GM19463 (cell line): Measurements from ENCODE around the gene ZNF155.
A peak's percentile ranks its signal among the peaks of the same experiment; 100 is the strongest.
"Not testable (repeated sequence)": the region's sequence is repeated elsewhere in the genome, so short reads cannot be mapped to it uniquely, and the experiment has no call there.

ENCODE experiments used
- ATAC-seq: cut with Tn5 transposase; IDR thresholded peaks from one replicate; pipeline ENCODE4 v1.9.1; 2021; ENCODE audit warnings: mild to moderate bottlenecking, moderate library complexity; ENCODE audit not compliant: unreplicated experiment

The ZNF155 gene

GRCh38 chr19:43983912-43984686, at the start of gene ZNF155:
ZNF155 (plus strand) TSS chr19:43984188; CDS start chr19:43988544, 4,356 bp downstream.
- ATAC-seq, result peak; percentile 90

DNA sequence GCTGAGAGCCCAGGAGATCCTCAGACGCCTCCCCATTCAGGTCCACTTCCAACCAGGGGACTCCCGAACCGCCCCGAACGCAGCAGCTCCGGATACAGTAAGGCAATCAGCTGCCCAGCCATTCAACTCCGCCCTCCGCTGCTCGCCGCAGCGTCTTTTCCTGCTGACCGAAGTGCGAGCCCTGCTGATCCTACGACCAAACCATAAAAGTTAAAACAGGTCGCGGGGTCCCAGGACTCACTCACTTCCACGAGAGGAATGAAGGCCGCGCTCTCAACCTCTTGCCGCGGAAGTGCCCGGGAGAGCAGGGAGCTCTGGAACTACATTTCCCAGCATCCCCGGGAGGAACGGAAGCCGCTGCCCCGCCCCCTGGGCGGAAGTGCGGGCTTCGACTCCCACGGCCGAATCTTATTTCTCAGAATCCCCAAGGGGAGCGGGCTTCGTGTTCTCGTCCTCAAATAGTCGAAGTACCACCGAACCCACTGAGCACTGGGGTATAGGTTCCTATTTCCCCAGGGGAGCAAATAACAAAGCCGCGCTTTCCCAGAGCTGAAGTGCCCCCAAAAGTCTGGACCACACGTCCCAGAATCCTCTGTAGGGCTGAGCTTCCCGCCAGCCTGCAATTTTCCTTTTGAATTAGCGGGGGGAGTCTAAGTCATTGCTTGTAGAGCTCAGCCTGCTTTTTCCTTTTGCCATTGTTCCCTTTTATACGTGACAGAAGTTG, 48.8 kb upstream of the ZNF155 start, which contains the start of gene ZNF45:
Gene ZNF45, minus strand, starts transcription at position 298 of the 724 bp plus-strand sequence. CDS start 13,097 bp downstream, outside the sequence.
- peak; percentile 95 for ATAC-seq

GRCh38 chr19:43936188-43936587, 47.8 kb upstream of the ZNF155 start:
- no peak for ATAC-seq

DNA sequence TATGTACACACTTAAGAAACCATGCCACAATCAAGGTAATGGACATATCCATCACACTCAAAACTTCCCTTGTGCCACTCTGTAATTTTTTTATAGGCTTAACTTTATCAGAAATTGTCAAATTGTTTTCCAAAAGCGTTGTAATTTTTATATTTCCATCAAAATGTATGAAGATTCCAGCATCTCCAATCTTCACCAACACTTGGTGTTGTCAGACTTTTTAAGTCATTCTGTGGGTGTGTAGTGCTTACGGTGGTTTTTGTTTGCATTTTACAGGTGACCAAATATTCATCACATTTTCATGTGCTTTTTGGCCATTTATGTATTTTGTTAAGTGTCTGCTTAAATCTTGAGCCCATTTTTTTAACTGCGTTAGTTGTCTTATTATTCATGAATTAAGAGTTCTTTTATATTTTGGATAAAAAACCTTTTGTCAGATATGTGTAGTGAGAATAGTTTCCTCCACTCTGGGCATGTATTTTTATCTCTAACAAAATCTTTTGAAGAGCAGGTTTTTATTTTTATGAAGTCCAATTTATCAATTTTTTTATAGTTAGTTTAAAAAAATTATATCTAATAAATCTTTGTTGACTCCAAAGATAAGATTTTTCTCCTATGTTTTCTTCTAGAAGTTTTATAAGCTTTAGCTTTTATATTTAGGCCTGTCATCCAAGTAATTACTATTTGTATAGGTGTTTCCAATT, 44.3 kb upstream of the ZNF155 start:
- ATAC-seq, result no peak

DNA sequence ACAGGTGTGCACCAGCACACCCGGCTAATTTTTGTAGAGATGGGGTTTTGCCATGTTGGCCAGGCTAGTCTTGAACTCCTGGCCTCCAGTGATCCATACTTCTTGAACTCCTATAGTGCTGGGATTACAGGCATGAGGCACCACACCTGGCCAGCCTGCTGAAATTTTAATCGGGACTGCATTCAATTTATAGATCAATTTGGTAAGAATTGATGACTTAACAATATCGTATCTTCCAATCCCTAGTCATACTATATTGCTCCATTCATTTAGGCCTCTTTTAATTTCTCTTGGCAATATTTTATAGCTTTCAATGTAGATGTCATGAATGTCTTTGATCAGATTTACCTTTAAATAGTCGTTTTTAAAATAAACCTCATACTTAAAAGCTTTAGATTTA, 43.3 kb upstream of the ZNF155 start:
- ATAC-seq, result no peak

DNA sequence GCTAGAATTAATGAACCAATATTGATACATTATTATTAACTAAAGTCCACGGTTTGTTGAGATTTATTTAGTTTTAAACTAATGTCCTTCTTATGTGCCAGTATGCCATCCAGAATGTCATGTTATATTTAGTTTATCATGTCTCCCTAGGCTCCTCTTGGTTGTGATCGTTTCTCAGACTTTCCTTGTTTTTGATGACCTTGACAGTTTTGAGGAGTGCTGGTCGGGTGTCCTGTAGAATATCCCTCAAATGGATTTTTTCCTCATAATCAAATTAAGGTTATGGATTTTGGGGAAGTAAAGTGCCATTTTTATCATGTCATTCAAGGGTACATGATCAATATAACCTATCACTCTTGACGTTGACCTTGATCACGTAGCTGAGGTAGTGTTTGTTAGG, 42.8 kb upstream of the ZNF155 start:
- ATAC-seq, result no peak

DNA sequence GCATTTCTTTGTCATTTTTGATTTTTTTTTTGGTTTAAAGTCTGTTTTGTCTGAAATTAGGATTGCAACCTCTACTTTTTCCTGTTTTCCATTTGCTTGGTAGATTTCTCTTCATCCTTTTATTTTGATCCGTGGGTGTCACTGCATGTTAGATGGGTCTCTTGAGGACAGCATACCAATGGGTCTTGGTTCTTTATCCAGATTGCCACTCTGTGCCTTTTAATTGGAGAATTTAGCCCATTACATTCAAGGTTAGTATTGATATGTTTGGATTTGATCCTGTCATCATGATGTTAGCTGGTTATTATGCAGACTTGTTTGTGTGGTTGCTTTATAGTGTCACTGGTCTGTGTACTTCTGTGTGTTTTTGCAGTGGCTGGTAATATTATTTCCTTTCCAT, 36.6 kb upstream of the ZNF155 start:
- not testable (repeated sequence) for ATAC-seq

DNA sequence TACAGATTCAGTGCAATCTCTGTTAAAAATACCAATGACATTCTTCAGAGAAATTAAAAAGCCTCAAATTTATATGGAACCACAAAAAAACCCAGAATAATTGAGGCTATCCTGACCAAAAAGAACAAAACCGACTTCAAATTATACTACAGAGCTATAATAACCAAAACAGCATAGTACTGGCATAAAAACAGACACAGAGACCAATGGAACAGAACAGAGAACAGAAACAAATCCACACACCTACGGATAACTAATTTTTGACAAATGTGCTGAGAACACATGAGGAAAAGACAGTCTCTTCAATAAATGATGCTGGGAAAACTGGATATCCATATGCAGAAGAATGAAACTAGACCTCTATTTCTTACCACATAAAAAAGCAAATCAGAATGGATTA, 34.2 kb upstream of the ZNF155 start:
- ATAC-seq, result not testable (repeated sequence)

DNA sequence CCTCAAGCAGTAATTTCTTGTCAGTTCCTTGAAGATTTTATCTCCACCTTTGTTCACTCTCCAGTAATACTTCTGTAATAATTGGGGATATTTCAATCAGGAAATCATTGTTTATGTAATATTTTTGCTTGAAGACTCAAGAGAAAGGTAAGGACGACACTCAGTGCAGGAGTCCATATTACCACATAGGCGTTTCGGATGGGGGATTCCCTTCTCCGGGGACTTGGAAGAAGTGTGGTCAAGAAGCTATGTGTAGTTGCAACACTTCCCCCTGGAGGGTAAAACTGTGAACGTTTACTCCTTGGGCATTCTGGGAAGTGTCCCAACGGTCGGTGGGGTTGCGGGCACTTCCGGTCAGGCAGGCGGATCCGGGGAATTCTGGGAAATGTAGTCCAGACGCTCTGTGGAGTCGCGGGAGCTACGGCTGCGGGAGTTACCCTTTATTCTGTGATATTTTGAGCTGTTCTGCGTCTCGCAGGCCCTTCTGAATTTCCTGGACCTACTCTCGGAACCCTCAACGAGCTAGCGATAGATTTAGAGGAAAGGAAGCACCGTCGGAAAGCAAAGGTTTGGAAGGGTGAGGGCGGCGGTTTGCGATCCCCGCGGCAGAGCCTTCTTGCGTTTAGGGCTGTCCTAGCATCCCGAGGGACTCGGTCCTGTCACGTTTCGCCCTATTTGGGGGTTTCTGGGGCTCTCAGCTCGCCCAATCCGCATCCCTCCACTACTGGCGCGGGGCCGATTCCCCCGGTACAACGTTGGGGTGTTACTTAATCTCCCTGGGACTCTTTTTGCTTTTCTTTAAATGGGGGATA, 32.9 kb upstream of the ZNF155 start, which contains the start of gene ZNF221:
Gene ZNF221, plus strand, starts transcription at position 395 of the 812 bp plus-strand sequence. CDS start 11,499 bp downstream, outside the sequence.
- ATAC-seq, result peak; percentile 93

GRCh38 chr19:43956827-43957226, 27.2 kb upstream of the ZNF155 start:
- no peak for ATAC-seq

DNA sequence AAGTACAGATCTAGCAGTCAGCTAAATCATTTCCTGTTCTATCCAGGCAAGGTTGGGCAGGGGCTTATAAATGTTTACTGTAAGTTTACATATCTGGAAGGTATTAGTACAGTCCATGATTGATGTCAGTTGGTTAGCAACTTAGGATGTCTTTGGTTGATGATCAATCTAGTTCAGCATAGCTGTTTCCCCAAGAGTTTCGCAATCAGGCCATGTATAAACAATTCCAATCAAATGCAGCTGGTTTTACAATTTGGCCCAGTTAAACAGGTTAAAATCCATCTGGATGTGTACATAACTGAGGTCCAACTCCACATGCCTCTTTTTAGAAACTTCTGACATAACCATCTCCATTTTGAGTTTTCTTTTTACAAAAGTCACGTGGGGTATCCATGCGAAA, 26.1 kb upstream of the ZNF155 start:
- no peak for ATAC-seq

- ATAC-seq, result no peak
Measured at GRCh38 chr19:43960411-43960810, 23.6 kb upstream of the ZNF155 start.

GRCh38 chr19:43966079-43966694, 17.8 kb upstream of the ZNF155 start:
- ATAC-seq, result no peak

DNA sequence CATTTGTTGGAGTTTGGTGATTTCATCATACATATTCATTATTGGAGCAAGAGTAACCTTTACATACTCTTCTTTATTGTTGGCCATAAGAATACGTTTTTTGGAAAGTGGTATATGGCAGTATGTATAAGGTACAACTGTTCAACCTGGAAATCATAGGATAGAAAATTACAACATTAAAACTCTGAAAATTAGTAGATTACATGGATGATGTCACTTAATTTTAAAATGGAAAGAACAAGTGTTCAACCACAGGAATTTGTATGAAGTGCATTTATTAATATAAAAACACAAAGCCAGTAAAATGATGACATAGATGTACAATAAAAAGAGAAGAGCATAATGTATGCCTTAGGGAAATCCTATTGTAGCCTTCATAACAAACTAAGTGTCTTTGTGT, 7.3 kb upstream of the ZNF155 start:
- no peak for ATAC-seq

GRCh38 chr19:43983544-43983911, 460 bp upstream of the ZNF155 start:
- ATAC-seq, result no peak

DNA sequence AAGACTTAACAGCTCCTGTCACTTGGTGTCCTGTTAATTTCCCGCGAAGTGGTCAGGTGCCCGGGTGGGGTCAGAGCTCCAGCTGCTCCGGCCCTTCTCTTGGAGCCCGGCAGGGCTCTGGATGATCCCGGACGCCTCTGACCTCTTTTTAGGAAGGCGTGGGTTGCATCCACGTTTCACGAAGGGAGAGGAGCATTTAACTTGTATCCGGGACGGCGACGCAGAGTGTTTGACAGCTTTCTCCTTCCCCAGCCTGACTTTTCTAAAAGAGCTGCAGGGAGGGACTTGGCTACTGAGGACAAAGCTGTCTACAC, 656 bp downstream of the ZNF155 start:
- ATAC-seq, result no peak

DNA sequence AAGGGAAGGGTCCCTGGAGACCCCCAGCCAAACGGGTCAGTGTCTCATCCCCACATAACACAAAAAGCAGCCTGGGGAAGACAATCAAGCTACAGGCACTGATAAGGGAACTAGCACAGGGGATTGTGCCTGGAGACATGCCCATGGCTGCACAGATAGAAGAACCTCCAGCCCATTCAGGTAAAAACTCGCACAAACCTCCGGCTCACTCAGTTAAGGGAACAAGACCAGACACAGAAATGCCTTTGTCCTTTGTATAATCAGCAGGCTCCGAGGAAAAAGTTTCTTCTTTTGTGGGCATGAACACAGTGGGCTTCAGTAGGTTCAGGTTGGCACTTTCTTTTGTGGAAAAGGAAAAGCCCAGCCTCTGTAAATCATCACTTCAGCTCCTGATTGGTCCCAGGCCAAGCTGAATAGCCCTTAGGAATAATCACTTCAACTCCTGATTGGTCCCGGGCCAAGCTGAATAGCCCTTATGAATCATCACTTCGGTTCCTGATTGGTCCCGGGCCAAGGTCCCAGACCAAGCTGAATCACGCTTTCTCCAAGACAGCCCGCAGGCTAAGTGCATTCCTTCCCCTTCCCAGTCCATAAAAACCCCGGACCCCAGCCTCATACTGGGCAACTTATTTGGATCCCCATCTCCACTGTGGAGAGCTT, 13.8 kb downstream of the ZNF155 start:
- ATAC-seq, result no peak

DNA sequence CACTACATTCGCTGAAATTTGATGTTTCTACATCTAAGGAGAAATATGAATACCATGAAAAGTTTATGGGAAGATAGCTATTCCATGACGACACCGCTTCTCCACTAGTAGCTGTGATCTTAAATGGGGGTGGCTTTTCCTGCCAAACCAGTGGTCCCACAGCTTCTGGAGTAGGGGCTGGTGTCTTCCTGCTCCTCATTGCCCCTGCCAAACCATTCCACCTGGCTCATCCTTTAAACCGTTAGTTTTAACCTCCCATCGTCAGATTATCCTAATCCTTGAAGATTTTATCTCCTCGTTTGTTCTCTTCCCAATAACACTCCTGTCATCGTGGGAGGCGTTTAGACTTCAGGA, 18.2 kb downstream of the ZNF155 start:
- ATAC-seq, result no peak

DNA sequence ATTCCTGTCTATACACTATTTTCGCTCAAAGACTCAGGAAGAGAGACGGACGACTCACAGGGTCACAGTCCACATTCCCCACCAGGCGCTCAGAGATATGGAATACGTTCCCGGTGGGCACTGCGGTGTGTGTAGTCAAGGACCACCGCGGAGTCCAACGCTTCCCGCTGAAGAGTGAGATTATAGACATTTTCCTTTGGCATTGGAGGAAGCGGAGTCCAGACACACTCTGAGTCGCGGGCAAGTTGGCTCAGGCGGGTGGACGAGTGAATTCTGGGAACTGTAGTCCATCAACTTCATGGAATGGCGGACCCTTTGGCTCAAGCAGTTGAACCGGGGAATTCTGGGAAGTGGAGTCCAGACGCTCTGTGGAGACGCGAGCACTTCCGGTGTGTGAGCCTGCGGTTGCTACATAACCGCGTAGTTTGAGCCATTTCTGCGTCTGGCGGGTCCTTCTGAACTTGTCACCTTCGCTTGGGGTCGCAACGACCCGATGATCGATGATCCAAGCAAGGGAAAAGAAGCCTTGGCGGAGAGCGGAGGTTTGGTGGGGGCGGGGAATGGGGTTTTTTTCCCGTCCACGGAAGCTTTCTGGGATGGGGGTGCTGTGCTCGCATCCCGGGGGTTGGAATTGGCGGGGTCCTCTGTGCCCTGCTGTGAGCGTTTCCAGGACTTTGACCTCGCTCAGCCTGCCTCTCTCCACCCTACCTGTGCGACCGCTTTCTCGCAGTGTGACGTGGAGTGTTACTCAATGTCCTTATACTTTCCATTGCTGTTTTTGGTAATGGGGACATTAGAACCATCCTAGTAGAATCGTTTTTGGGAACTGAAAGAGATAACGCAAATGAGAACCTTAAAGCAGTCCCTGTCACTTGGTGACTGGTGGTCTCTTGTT, 18.8 kb downstream of the ZNF155 start, which contains the start of gene ZNF230:
Gene ZNF230, plus strand, starts transcription at position 392 of the 895 bp plus-strand sequence. CDS start 4,122 bp downstream, outside the sequence.
- peak; percentile 91 for ATAC-seq
